GM21381 (cell line): Measurements from ENCODE around the gene SLC7A4.

Source experiments
- ATAC-seq: cut with Tn5 transposase; IDR thresholded peaks from one replicate; pipeline ENCODE4 v1.9.1; 2021; ENCODE audit warnings: mild to moderate bottlenecking, moderate library complexity; ENCODE audit not compliant: unreplicated experiment

The SLC7A4 gene

DNA sequence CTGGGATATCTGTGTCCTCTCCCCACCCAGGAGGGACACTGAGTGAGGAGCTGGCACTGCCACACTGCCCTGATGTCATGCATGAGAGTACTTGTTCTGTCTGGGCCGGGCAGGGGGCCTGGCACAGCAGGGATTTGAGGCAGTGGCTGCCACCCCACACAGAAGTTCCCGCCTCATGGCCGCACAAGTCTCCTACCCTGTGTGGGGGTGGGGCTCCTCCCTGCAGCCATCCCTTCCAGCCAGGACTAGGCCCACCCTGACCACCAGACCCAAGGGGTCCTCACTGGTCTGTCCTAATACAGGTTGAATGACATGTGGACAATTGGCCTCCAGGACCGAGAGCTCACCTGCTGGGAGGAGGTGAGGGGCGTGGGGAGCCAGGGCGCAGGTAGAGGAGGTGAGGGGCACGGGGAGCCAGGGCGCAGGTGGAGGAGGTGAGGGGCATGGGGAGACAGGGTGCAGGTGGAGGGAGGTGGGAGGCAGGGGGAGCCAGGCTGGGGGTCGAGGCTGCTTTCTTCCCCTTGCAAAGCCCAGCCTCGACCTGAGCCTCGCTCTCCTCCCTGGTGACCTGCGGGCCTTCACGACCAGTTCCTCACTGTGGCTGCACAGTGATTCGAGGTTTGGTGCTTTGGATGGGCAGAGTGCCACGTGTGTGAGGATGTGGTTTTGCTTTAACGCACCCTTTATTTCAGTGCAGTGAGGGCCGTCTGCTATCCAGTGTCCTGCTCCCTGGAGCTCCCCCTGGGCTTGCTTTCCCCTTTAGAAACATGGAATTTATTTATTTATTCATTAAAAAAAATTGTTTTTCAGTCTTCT is 42.8 kb downstream of the SLC7A4 start:
- ATAC-seq = no peak

DNA sequence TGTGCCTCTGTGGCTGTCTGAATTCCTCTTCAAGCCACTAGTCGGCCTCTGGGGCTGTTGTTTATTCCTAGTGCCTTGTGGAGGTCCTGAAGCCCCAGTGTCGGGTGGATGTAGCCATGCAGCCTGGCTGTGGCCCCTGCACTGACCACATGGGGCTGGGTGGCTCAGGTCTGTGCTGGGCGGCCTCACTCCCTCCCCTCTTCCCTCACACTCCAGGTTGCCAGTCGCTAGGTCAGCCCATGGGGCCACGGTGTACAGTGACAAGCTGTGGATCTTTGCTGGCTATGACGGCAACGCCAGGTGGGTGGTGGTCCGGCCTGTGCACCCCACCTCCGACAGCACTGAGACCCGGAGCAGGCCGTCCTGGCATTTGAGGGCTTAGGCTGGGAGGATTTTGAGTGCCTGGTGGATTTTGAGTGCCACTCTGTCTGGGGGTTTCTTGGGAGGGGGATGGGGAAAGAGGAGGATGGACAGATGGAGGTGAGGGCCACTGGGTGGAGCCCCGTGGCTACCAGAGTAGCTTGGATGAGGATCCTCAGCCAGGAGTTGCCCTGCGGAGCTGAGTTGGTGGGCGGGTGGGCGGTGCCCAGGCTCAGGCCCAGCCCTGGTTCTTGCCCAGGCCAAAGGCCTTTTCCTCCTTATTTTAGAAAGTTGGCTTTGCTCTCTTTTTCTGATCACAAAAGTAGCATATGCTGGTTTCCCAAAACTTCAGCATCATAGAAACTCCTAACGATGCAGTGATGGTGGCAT is 43.6 kb downstream of the SLC7A4 start:
- no peak for ATAC-seq

DNA sequence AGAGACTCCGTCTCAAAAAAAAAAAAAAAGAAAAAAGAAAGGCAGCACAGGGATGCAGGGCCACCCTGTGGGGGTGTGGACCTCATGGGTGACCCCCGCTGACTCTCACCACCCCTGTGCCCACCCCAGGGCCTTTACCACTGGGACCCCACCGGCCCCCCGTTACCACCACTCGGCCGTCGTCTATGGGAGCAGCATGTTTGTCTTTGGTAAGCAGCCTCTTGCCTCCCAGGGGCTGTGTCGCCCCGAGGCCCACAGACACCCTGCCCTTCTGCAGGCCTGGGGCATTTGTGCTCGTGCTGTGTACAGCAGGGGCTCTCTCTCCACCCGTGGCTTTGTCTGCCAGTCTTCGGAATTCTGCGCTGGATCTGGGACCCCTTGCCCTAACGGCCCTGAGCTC is 45.0 kb downstream of the SLC7A4 start:
- ATAC-seq = no peak

DNA sequence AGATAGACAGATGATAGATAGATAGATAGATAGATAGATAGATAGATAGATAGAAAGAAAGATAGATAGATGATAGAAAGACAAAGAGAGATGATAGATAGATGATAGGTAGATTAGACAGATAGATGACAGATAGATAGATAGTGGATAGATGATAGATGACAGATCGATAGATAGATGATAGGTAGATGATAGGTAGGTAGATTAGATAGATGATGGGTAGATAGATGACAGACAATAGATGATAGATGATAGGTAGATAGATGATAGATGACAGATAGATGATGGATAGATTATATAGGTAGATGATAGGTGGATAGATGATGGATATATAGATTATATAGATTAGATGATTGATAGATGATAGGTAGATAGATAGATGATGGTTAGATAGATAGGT is 46.0 kb downstream of the SLC7A4 start:
- ATAC-seq = no peak

DNA sequence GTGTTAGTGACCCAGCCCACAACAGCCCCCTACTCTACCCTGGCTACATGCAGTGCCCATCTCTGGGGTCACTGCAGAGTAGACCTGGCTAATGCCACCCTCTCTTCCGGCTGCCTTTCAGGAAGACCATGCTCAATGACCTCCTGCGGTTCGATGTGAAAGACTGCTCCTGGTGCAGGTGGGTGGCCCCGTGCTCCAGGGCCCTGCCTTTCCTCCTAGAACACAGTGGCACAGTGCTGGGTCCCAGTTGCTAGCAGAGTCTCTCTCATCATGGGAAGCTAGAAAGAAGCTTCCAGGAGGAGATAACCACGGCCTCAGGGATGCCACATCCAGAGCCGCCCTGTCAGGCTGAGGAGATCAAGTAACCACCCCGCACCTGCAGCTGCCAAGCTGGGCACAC is 46.6 kb downstream of the SLC7A4 start:
- ATAC-seq = no peak

DNA sequence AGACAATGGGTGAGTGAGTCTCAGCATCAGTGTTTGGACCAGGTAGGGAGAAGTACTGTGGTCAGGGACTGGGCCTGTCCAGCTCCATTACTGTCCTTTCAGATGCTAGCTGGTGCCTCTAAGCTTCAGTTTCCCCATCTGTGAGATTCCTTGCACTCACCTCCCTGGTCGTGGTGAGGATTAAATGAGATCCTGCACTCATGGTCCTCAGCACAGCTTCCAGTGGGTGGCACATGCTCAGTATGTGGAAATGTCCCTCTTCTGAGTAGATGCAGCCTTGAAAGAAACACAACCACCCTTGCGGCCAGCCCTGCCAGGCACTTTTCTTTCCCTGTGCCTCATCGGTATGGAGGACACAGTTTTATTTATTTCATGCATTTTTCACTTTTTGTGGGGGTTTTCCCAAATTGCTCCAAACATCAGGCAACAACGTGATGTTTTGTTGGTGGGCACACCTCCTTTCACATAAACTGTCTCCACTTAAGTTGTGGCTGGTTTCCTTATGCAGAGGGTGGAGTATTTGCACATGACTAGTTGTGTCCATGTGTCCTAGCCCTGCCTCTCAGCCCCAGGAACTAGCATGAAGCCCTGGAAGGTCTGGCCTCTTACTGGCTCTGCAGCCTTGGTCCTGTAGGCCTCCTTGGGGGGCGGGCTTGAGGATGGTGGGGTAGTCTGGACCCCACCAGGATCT is 49.1 kb downstream of the SLC7A4 start:
- ATAC-seq = no peak

DNA sequence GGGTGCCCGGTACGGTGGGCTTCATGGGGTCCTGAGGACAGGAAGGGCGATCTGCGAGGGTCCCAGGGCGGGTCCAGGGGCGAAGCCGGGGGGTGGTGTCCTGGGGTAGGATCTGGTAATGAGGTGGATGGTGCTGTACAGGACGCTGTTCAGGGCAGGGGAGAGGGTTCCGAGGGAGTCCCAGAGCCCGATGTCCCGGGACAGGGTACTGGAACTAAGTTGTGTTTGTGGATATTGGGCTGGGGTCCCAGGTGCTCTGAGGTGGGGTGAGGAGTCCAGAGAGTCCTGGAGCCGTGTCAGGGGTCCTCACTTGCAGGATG is 49.8 kb downstream of the SLC7A4 start:
- no peak for ATAC-seq

DNA sequence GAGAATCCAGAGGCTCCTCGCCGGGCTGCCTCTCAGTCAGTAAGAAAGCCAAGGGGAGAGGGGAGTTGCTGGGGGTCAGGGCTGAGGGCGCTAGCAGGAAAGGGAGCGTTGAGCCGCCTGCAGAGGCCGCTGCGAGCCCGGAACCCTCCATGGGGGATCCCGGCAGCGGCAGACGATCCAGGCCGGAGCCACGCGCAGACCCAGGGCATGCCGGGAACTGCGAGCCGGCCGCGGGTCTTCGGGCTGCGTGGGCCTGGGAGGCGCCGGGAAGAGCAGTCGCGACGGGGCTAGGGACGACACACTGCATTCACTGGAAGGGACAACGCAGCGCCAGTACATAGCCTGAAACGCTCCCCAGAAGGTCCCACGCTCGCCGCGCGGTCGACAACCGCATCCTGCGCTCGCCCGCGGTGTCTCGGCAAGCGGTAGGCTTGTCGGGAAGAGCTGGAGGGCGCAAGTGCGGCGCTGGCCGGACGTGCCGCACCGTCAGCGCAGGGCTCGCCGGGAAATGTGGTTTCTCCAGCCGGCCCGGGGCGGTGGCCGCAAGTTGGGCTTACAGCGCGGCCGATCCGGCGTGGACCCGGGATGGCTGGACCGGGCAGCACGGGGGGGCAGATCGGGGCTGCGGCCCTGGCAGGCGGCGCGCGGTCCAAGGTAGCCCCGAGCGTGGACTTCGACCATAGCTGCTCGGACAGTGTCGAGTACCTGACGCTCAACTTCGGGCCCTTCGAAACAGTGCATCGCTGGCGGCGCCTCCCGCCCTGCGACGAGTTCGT is 50.4 kb downstream of the SLC7A4 start, which contains the start of gene LZTR1:
TSS of gene LZTR1 (plus strand) at position 511 of the 776 bp plus-strand sequence. CDS start at position 586, 75 bp downstream.
- ATAC-seq = peak; percentile 77

DNA sequence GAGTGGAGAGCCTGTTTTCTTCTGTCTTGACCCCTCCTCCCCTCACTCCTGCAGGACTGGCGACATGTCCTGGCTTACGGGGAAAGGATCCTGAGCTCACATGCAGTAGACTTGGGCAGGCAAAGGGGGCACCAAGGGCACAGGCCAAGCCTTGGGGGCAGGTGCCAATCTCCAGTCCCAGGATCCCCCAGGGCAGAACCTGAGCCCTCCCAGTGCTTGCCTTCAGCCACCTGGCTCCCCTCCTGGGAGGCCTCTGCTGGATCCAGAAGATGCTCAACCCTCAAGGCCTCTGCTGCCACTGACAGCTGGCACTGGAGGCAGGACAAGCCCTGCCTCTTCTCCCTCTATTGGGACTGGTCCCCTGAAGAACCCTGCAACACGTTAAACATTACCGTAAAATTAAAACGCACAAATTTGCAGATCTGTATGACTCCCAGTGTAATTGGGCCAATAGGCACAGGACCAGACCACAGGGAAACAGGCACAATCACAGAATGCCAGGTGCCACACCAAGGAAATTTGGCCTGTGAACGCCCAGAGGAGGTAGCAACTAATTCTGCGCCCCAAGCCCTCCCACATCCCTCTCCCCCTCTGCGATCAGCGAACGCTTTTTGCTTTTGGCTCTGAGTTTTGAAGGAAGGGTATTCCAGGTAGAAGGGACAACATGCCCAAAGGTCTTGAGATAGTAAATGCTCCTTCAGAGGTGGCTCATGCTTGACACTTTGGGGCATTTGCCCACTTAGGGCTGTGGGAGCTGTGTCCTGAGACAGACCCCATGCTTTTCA is 51.2 kb downstream of the SLC7A4 start:
- no peak for ATAC-seq

DNA sequence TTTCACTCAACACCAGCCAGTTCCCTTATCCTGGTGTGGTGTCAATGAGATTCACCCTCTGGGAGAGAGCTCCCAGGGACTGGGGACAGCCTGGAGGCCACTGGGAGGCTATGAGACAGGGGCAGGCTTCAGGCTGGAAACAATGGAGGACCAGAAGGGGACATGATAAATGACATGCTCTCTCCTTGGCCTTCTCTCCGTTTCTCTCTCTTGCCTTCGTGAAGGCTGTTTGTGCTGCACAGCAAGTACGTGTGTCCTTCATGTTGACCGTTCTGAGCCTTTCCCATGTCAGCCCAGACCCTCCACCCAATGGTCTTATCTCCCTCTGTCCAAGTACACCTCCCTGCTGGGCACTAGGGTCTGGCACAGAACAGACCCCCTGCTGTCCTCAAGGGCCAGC is 51.8 kb downstream of the SLC7A4 start:
- no peak for ATAC-seq

DNA sequence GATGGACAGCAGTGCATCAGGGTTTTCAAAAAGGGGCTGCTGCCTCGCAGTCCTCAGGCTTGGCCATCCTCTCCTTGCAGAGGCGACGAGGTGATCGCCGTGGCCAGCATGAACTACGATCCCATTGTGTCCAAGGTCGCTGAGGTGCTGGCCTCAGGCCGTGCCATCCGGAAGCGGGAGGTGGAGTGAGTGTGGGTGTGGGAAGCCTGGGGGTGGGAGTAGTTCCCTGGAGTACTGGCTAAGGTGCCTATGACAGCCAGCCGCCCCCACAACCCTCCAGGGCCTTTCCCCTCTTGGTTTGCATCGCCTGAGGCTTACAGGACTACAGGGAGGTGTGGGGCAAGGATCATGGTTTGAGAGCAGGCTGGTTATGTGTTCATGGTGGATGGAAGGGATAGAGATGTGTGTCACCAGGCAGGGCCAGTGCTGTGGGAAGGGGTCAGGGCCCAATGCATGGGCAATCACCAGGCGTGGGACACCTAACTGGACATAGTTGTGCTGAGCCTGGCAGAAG is 52.4 kb downstream of the SLC7A4 start:
- no peak for ATAC-seq

DNA sequence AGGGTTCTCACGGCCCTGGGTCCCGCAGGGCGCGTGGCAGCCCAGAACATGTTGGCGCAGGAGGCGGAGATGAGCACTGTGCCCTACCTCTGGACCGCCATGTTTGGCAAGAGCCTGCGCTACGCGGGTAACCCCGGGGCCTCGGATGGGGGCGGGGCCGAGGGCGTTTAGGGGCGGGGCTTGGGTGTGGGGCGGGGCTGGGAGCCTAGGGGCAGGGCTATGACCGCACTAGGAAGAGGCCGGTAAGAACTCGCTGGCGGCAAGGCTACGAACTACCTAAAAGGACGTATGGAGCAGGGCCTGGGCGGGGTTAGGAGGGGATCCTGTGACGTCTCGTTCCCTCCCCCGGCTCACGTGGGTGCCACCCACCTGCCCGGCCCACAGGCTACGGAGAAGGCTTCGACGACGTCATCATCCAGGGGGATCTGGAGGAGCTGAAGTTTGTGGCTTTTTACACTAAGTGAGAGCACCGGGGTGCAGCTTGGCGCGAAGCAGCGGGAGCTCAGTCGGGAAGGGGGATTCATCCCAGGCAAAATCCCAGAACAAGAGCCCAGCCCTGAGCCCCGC is 53.0 kb downstream of the SLC7A4 start:
- ATAC-seq = no peak
